Activated CD4-positive, alpha-beta memory T cell treated with anti-CD3 and anti-CD28 coated beads for 36 hours (primary cell): Measurements from ENCODE around the gene DNAJC16. TPM values are rescaled to one million over a fixed set of nuclear protein-coding genes. Genes with fewer than 3 reads are reported as not detected.

Source experiments
- CTCF ChIA-PET: fragments of 350-600 bp; sonication (Branson Sonifier 250); formaldehyde crosslinking; loops from one replicate; lab custom pipeline; 2021; ENCODE audit warnings: antibody characterized with exemption, inconsistent platforms; lab: Charles Lee
- POLR2A ChIA-PET: fragments of 350-600 bp; sonication (Branson Sonifier 250); formaldehyde crosslinking; loops from one replicate; lab custom pipeline; 2021; ENCODE audit warnings: antibody characterized with exemption; lab: Charles Lee
- DNase-seq: peaks from one replicate; pipeline ENCODE4 v3.0.0-alpha.2; 2020
- H3K27ac Mint-ChIP-seq: one replicate; pipeline ENCODE4 v1.8.0; 2021; ENCODE audit warnings: mixed read lengths
- H3K27me3 Mint-ChIP-seq: one replicate; pipeline ENCODE4 v1.8.0; 2021; ENCODE audit warnings: mixed read lengths
- H3K36me3 Mint-ChIP-seq: one replicate; pipeline ENCODE4 v1.8.0; 2021; ENCODE audit warnings: mixed read lengths
- H3K4me1 Mint-ChIP-seq: one replicate; pipeline ENCODE4 v1.8.0; 2021; ENCODE audit warnings: low read depth, mixed read lengths
- H3K4me3 Mint-ChIP-seq: one replicate; pipeline ENCODE4 v1.8.0; 2021; ENCODE audit warnings: mild to moderate bottlenecking, mixed read lengths
- H3K9me3 Mint-ChIP-seq: one replicate; pipeline ENCODE4 v1.8.0; 2021; ENCODE audit warnings: mixed read lengths
- intact Hi-C: fragments of 100-400 bp; cut with micrococcal nuclease; formaldehyde crosslinking; loops from one replicate; pipeline ENCODE4 v1.15.1; 2023
- total RNA-seq, 2 experiments: library from RNA; stranded (reverse); gene quantifications; one replicate each; pipeline ENCODE4 v1.2.3, GENCODE V29; 2021

The DNAJC16 gene
- total RNA-seq, 2 experiments from 2014 or later: 10.0 to 10.4 TPM

GRCh38 chr1:15543589-15544568 lies 17.2 kb downstream of the DNAJC16 start:
- intact Hi-C loops: no loop called here
- DNase-seq: no peak
- H3K9me3 Mint-ChIP-seq: no peaks in the 10 kb centered on the region
- peaks cover 24% of the 10 kb centered on the region for H3K36me3 Mint-ChIP-seq
- no peaks in the 10 kb centered on the region for H3K27me3 Mint-ChIP-seq
- H3K4me1 Mint-ChIP-seq: no peaks in the 10 kb centered on the region
- POLR2A ChIA-PET: no interaction called here
- no peak overlapping the region for H3K27ac Mint-ChIP-seq
- H3K4me3 Mint-ChIP-seq: no peak overlapping the region
- CTCF ChIA-PET: no interaction called here

- ChIA-PET CTCF (no interaction called here), POLR2A (no interaction called here)
- H3K27ac Mint-ChIP-seq: no peak overlapping the region
- no peaks in the 10 kb centered on the region for H3K27me3 Mint-ChIP-seq
- intact Hi-C loops: no loop called here
- DNase-seq: no peak
- peaks cover 27% of the 10 kb centered on the region for H3K36me3 Mint-ChIP-seq
- H3K4me3 Mint-ChIP-seq: no peak overlapping the region
- H3K9me3 Mint-ChIP-seq: no peaks in the 10 kb centered on the region
- no peaks in the 10 kb centered on the region for H3K4me1 Mint-ChIP-seq
Observed at GRCh38 chr1:15546641-15547040, 20.0 kb downstream of the DNAJC16 start.

GRCh38 chr1:15550573-15550972 lies 23.9 kb downstream of the DNAJC16 start:
- Mint-ChIP-seq H3K27ac (no peak overlapping the region), H3K4me1 (no peaks in the 10 kb centered on the region), H3K36me3 (peaks cover 14% of the 10 kb centered on the region), H3K27me3 (no peaks in the 10 kb centered on the region), H3K9me3 (no peaks in the 10 kb centered on the region), H3K4me3 (no peak overlapping the region)
- intact Hi-C loops: no loop called here
- ChIA-PET CTCF (no interaction called here), POLR2A (no interaction called here)
- no peak for DNase-seq

- no peaks in the 10 kb centered on the region for H3K9me3 Mint-ChIP-seq
- no peak overlapping the region for H3K4me3 Mint-ChIP-seq
- H3K36me3 Mint-ChIP-seq: peaks cover 9% of the 10 kb centered on the region
- no peaks in the 10 kb centered on the region for H3K4me1 Mint-ChIP-seq
- no peaks in the 10 kb centered on the region for H3K27me3 Mint-ChIP-seq
- POLR2A ChIA-PET: no interaction called here
- intact Hi-C loops: no loop called here
- DNase-seq: no peak
- CTCF ChIA-PET: no interaction called here
- H3K27ac Mint-ChIP-seq: no peak overlapping the region
Observed at GRCh38 chr1:15557008-15557407, 30.4 kb downstream of the DNAJC16 start.

- intact Hi-C loops: no loop called here
- ChIA-PET POLR2A (no interaction called here), CTCF (no interaction called here)
- Mint-ChIP-seq H3K27me3 (no peaks in the 10 kb centered on the region), H3K4me1 (no peaks in the 10 kb centered on the region), H3K27ac (no peak overlapping the region), H3K4me3 (no peak overlapping the region), H3K36me3 (peaks cover 12% of the 10 kb centered on the region), H3K9me3 (no peaks in the 10 kb centered on the region)
- no peak for DNase-seq
Observed at GRCh38 chr1:15557594-15557993, 30.9 kb downstream of the DNAJC16 start.

GRCh38 chr1:15558516-15558915 lies 31.9 kb downstream of the DNAJC16 start:
- Mint-ChIP-seq H3K4me1 (no peaks in the 10 kb centered on the region), H3K36me3 (peaks cover 15% of the 10 kb centered on the region)
- intact Hi-C loops: no loop called here

GRCh38 chr1:15559189-15559810 lies 32.7 kb downstream of the DNAJC16 start:
- no peaks in the 10 kb centered on the region for H3K9me3 Mint-ChIP-seq
- POLR2A ChIA-PET: no interaction called here
- CTCF ChIA-PET: no interaction called here
- no peak for DNase-seq
- H3K4me3 Mint-ChIP-seq: no peak overlapping the region
- no peak overlapping the region for H3K27ac Mint-ChIP-seq
- no peaks in the 10 kb centered on the region for H3K4me1 Mint-ChIP-seq
- intact Hi-C loops: no loop called here
- peaks cover 19% of the 10 kb centered on the region for H3K36me3 Mint-ChIP-seq
- no peaks in the 10 kb centered on the region for H3K27me3 Mint-ChIP-seq

More at GRCh38 chr1:15558516-15558915, 31.9 kb downstream of the DNAJC16 start:
- ChIA-PET POLR2A (no interaction called here), CTCF (no interaction called here)
- Mint-ChIP-seq H3K27me3 (no peaks in the 10 kb centered on the region), H3K9me3 (no peaks in the 10 kb centered on the region), H3K4me3 (no peak overlapping the region), H3K27ac (no peak overlapping the region)
- no peak for DNase-seq

- Mint-ChIP-seq H3K4me3 (no peak overlapping the region), H3K27ac (no peak overlapping the region), H3K9me3 (no peaks in the 10 kb centered on the region), H3K4me1 (no peaks in the 10 kb centered on the region), H3K36me3 (peaks cover 41% of the 10 kb centered on the region), H3K27me3 (no peaks in the 10 kb centered on the region)
- CTCF ChIA-PET: no interaction called here
- intact Hi-C loops: no loop called here
- POLR2A ChIA-PET: no interaction called here
- DNase-seq: no peak
Observed at GRCh38 chr1:15568387-15569073, 41.9 kb downstream of the DNAJC16 start.

GRCh38 chr1:15570861-15571260 lies 44.2 kb downstream of the DNAJC16 start:
- intact Hi-C loops: no loop called here
- H3K27ac Mint-ChIP-seq: no peak overlapping the region
- H3K9me3 Mint-ChIP-seq: no peaks in the 10 kb centered on the region
- ChIA-PET POLR2A (no interaction called here), CTCF (no interaction called here)
- H3K4me3 Mint-ChIP-seq: no peak overlapping the region
- no peaks in the 10 kb centered on the region for H3K4me1 Mint-ChIP-seq
- peaks cover 37% of the 10 kb centered on the region for H3K36me3 Mint-ChIP-seq
- DNase-seq: no peak
- H3K27me3 Mint-ChIP-seq: no peaks in the 10 kb centered on the region

- POLR2A ChIA-PET: no interaction called here
- intact Hi-C loops: no loop called here
- DNase-seq: no peak
- no peak overlapping the region for H3K4me3 Mint-ChIP-seq
- CTCF ChIA-PET: no interaction called here
- no peaks in the 10 kb centered on the region for H3K4me1 Mint-ChIP-seq
- no peaks in the 10 kb centered on the region for H3K9me3 Mint-ChIP-seq
- no peaks in the 10 kb centered on the region for H3K27me3 Mint-ChIP-seq
- H3K36me3 Mint-ChIP-seq: peaks cover 33% of the 10 kb centered on the region
- peak overlapping the region; percentile 48 for H3K27ac Mint-ChIP-seq
Observed at GRCh38 chr1:15571266-15571665, 44.6 kb downstream of the DNAJC16 start.

GRCh38 chr1:15573477-15573876 lies 46.8 kb downstream of the DNAJC16 start:
- Mint-ChIP-seq H3K36me3 (peaks cover 25% of the 10 kb centered on the region), H3K27me3 (no peaks in the 10 kb centered on the region), H3K27ac (no peak overlapping the region), H3K9me3 (no peaks in the 10 kb centered on the region), H3K4me3 (no peak overlapping the region), H3K4me1 (peaks cover 12% of the 10 kb centered on the region)
- DNase-seq: no peak
- POLR2A ChIA-PET: no interaction called here
- intact Hi-C loops: no loop called here
- CTCF ChIA-PET: no interaction called here

- H3K36me3 Mint-ChIP-seq: peaks cover 28% of the 10 kb centered on the region
- no peak for DNase-seq
- no peak overlapping the region for H3K4me3 Mint-ChIP-seq
- ChIA-PET POLR2A (no interaction called here), CTCF (no interaction called here)
- H3K27ac Mint-ChIP-seq: no peak overlapping the region
- intact Hi-C loops: no loop called here
- peaks cover 25% of the 10 kb centered on the region for H3K4me1 Mint-ChIP-seq
- H3K9me3 Mint-ChIP-seq: no peaks in the 10 kb centered on the region
- no peaks in the 10 kb centered on the region for H3K27me3 Mint-ChIP-seq
Observed at GRCh38 chr1:15574741-15575140, 48.1 kb downstream of the DNAJC16 start.
